Immature natural killer cell (primary cell): Measurements from ENCODE around the gene PLPPR1. TPM values are rescaled to one million over a fixed set of nuclear protein-coding genes. Genes with fewer than 3 reads are reported as not detected.

Source experiments
- DNase-seq, 3 donors: peaks; one replicate each; pipeline ENCODE4 v3.0.0; 2022; ENCODE audit warnings: mixed read lengths in 1 of 3
- H3K27ac Mint-ChIP-seq, 6 donors: one replicate each; pipeline ENCODE4 v1.8.0; 2020; ENCODE audit warnings: mixed read lengths in 6 of 6, mild to moderate bottlenecking in 5 of 6, inconsistent platforms in 4 of 6, moderate library complexity in 3 of 6
- H3K27me3 Mint-ChIP-seq, 3 donors: one replicate each; pipeline ENCODE4 v1.8.0; 2020 to 2021; ENCODE audit warnings: low read depth in 3 of 3, mild to moderate bottlenecking in 3 of 3, mixed read lengths in 3 of 3, moderate library complexity in 3 of 3, inconsistent platforms in 1 of 3
- H3K36me3 Mint-ChIP-seq, 3 donors: one replicate each; pipeline ENCODE4 v1.8.0; 2020; ENCODE audit warnings: mixed read lengths in 3 of 3, inconsistent platforms in 2 of 3, mild to moderate bottlenecking in 2 of 3
- H3K4me1 Mint-ChIP-seq, 2 donors: one replicate each; pipeline ENCODE4 v1.8.0; 2020; ENCODE audit warnings: inconsistent platforms in 2 of 2, mild to moderate bottlenecking in 2 of 2, mixed read lengths in 2 of 2, moderate library complexity in 1 of 2
- H3K4me3 Mint-ChIP-seq, 5 donors: one replicate each; pipeline ENCODE4 v1.8.0; 2020; ENCODE audit warnings: mild to moderate bottlenecking in 5 of 5, mixed read lengths in 5 of 5, inconsistent platforms in 3 of 5, moderate library complexity in 3 of 5
- H3K9me3 Mint-ChIP-seq, 6 donors: one replicate each; pipeline ENCODE4 v1.8.0; 2020; ENCODE audit warnings: mild to moderate bottlenecking in 6 of 6, mixed read lengths in 6 of 6, inconsistent platforms in 4 of 6, moderate library complexity in 3 of 6
- polyA plus RNA-seq, 3 donors: library from polyadenylated mRNA; unstranded; fragments of 300-500 nt; fragmentation: Illumina TruSeq; gene quantifications; one replicate each; pipeline ENCODE4 v1.2.3, GENCODE V29; 2021

Gene PLPPR1
- polyA plus RNA-seq = not detected

DNA sequence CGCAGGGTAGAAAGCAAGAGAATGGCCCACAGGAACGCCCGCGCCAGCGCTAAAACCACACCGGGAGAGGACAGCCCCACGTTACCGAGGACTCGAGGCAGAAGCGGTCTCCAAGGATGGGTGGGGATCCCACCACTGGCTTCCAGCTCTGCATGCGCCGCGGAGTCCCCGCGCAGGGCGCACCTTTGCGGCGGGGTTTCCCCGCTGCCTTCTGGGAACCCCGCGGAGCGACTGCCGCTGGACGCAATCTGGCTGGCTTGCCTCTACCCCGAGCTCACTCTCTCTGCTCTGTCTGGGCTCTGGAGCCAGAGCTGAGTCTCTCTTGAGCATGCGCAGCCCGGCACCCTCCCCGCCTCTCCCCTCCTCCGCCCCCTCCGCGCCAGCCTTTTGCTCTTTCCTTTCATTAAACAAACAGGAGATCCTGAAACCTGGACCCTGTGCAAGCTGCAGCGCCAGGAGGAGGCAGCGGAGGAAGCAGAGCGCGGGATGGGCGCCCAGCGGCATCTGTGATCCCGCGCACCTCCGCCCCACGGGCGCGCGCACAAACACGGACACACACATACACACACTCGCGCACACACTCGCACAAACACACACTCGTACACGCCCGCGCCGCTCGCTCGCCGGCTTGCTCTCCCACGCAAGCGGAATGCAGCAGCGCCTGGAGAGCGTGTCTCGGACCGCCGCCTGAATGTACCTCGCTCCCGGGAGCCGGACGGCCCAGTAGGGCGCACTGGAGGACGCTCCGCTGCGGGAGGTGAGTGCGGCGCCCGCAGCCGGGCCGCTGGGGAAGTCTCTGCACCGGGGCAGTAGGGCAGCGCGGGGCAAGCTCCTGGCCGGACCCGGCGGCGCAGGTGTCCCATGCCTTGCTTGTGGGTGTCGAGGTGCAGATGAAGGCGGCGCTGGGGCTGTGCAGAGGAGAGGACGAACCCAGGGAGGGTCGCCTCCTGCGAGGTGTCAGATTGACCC is at the start of gene PLPPR1:
Gene PLPPR1 (plus strand): TSS at position 382 of the 969 bp plus-strand sequence.
- Mint-ChIP-seq H3K36me3 (peaks cover 0 to 3% (median 0%) of the 10 kb centered on the region in 3 donors), H3K27ac (no peak within 1 kb of the TSS), H3K4me3 (no peak within 1 kb of the TSS), H3K27me3 (peaks cover 3 to 6% (median 4%) of the 10 kb centered on the region in 3 donors), H3K4me1 (no peaks in the 10 kb centered on the region), H3K9me3 (peaks cover under 1 to 28% (median 8%) of the 10 kb centered on the region in 6 donors)
- DNase-seq = no peak

DNA sequence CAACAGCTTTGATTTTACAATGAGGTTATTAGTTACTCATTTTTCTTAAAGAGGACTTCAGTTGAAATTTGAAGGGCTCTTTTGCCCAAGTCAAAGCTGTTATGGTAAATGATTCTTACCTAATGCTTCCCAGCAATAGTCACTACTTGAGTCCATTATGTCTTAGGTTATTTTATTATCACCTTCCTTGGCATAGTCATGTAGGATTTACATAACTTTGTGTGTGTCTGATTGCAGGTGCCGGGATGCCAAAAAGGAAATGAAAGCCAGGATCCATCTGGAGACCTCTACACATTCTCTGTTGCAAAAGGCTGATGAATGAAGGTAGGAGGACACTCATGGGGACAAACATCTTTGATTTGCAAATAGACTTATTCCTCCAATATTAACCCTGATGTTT is 38.8 kb upstream of the PLPPR1 start:
- no peak overlapping the region for H3K4me3 Mint-ChIP-seq
- no peaks in the 10 kb centered on the region for H3K4me1 Mint-ChIP-seq
- H3K27me3 Mint-ChIP-seq = no peaks in the 10 kb centered on the region
- no peaks in the 10 kb centered on the region for H3K36me3 Mint-ChIP-seq
- H3K27ac Mint-ChIP-seq = no peak overlapping the region
- no peak for DNase-seq
- H3K9me3 Mint-ChIP-seq = peaks cover 0 to 8% (median 4%) of the 10 kb centered on the region in 6 donors

DNA sequence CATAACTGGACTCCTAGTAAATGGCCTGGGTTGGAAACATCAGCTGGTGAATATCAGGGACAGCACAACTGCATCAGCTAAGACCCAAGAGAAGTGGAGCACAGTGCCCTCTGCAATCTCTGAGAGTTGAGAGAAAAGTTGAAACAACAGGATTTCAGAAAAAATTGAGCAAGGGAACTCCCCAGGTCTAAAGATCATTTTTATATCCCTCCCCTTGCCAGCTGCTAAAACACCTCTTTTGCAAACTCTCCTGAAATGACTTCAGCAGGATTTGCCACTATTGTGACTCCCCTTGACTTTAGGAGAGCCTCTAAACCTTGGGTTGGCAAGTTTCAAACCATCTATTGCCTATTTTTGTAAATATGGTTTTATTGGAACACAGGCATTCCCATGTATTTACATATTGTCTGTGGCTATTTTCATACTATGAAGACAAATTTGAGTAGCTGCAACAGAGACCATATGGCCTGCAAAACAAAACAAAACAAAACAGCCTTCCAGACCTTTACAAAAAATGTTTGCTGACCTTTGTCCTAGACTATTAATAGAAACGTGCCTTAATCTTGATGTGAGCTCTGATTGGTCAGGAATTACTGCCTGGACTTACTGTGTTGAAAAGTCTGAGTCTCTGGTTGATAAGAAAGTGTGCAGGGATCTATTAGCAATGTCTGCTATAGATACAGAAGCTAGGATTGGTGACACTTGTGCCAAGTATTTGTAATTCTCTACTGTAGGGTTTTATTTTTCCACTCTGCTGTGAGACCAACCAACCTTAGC is 37.7 kb upstream of the PLPPR1 start:
- H3K4me3 Mint-ChIP-seq = no peak overlapping the region
- no peaks in the 10 kb centered on the region for H3K36me3 Mint-ChIP-seq
- no peak overlapping the region for H3K27ac Mint-ChIP-seq
- H3K4me1 Mint-ChIP-seq = no peaks in the 10 kb centered on the region
- H3K27me3 Mint-ChIP-seq = no peaks in the 10 kb centered on the region
- peaks cover 0 to 8% (median 4%) of the 10 kb centered on the region in 6 donors for H3K9me3 Mint-ChIP-seq
- no peak for DNase-seq

DNA sequence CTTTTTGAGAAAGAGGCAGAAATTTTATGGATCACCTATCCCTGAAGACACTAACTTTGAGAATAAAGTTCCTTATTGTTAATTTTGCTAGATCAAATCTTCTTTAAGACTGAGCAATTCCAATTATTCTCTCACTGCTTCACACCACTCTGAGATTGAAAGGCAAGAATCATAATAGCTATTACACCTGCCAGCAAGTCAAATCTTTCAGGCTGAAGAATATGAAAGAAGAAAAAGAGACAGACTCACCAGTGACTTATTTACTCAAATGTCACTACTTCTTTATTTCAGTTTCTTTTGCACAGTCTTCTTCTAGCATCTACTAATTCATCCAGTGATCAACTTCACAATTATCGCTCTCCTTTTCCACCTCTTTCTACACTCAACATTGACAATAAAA is 35.9 kb upstream of the PLPPR1 start:
- Mint-ChIP-seq H3K36me3 (no peaks in the 10 kb centered on the region), H3K4me1 (no peaks in the 10 kb centered on the region), H3K9me3 (peaks cover 0 to 7% (median 1%) of the 10 kb centered on the region in 6 donors), H3K4me3 (no peak overlapping the region), H3K27ac (no peak overlapping the region), H3K27me3 (no peaks in the 10 kb centered on the region)
- DNase-seq = no peak

DNA sequence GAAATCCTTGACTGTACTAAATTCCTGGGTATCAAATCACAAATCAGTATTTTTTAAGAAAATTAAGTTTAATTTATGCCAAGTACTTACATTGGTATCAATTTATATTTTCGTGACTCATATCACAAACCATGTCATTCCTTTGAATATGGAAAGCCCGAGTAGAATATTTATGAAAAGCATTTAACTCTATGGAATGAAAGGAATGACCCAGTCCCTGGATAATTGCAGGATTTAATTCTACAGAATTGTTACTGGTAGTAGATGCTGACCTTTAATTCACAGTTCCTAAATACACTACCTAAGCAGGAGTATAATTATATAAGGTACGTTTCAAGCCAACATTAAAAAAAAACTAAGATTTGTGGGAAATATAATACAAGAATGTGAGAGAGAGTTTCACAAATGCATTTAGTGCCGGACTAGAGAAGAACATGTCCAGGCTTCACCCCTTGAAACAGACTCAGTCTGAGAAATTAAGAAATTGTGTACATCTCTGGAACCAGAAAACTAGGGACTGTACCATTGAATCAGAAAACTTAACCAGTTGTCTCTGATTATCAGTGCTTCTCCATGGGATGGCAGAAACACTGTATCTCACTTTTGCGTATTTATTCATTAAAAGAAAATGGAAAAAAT is 28.5 kb upstream of the PLPPR1 start:
- Mint-ChIP-seq H3K36me3 (peaks cover 0 to 4% (median 0%) of the 10 kb centered on the region in 3 donors), H3K27ac (no peak overlapping the region), H3K4me3 (no peak overlapping the region)

DNA sequence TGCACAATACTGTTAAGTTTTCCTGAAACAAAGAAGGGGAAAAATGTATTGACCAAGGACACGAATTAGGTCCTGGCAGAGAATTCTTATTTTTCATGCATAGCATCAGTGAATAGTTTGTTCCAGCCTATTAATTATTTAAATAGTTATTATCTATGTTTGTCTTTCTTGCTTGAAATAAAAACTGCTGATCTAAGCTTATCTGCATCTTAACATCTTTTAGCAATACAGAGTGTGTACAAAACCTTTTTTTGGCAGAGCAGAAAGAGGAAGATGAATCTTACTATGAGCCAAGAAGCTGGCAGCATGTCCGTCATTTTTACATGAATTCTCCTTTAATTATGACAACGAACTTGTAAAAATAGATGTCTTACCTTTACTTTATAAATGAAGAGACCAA is 23.3 kb upstream of the PLPPR1 start:
- peaks cover 0 to 3% (median 0%) of the 10 kb centered on the region in 3 donors for H3K27me3 Mint-ChIP-seq
- H3K4me1 Mint-ChIP-seq = no peaks in the 10 kb centered on the region
- no peak overlapping the region for H3K27ac Mint-ChIP-seq
- no peak for DNase-seq
- H3K9me3 Mint-ChIP-seq = peaks cover 6 to 34% (median 10%) of the 10 kb centered on the region in 6 donors
- no peak overlapping the region for H3K4me3 Mint-ChIP-seq
- H3K36me3 Mint-ChIP-seq = peaks cover 0 to 4% (median 0%) of the 10 kb centered on the region in 3 donors

More for the DNA sequence above, 28.5 kb upstream of the PLPPR1 start:
- no peak for DNase-seq
- no peaks in the 10 kb centered on the region for H3K27me3 Mint-ChIP-seq
- no peaks in the 10 kb centered on the region for H3K4me1 Mint-ChIP-seq
- peaks cover 2 to 28% (median 7%) of the 10 kb centered on the region in 6 donors for H3K9me3 Mint-ChIP-seq

DNA sequence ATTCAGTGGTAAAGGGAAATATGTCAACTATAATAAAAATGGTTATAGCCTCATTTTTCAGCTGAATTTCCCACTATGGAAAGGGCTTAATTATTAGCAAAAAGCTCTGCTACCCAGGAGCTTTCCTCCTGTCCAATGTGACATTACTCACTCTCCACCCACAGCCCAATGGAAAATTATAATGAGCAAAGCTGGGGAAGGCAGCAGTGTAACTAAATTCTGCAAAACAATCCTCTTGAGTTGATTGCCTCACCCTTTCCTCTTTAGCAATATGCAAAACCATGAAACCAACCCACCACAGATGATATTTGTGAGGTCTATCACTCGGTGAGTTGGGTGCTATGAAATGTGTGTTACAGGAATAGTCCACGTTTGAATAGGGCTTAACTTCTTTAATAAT is 14.0 kb upstream of the PLPPR1 start:
- DNase-seq = no peak
- H3K4me3 Mint-ChIP-seq = no peak overlapping the region
- no peak overlapping the region for H3K27ac Mint-ChIP-seq
- no peaks in the 10 kb centered on the region for H3K36me3 Mint-ChIP-seq
- no peaks in the 10 kb centered on the region for H3K4me1 Mint-ChIP-seq
- peaks cover 0 to 8% (median 3%) of the 10 kb centered on the region in 6 donors for H3K9me3 Mint-ChIP-seq
- H3K27me3 Mint-ChIP-seq = peaks cover 0 to 1% (median 0%) of the 10 kb centered on the region in 3 donors

DNA sequence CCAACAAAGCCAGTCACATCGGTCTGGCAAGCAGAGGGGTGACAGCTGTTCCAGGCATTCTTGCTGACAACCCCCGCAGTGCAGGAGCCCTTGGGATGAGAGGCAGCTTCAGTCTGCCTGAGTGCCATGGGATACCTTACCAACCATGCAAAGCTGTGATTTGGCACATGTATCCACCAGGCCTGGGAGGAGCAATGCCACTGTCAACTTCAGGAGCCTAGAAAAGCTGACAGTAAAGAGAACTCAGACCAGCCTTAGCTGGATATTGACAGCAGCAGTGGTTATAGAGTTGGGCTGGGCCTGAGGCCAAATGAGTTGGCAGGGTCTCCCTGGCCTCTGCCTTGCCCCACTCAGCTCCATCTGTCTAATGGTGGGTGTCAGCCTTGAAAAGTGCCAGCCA is 10.1 kb upstream of the PLPPR1 start:
- Mint-ChIP-seq H3K27ac (no peak overlapping the region), H3K27me3 (peaks cover 0 to 1% (median 1%) of the 10 kb centered on the region in 3 donors), H3K36me3 (no peaks in the 10 kb centered on the region), H3K9me3 (peaks cover 0 to 10% (median 3%) of the 10 kb centered on the region in 6 donors), H3K4me1 (no peaks in the 10 kb centered on the region), H3K4me3 (no peak overlapping the region)
- no peak for DNase-seq

DNA sequence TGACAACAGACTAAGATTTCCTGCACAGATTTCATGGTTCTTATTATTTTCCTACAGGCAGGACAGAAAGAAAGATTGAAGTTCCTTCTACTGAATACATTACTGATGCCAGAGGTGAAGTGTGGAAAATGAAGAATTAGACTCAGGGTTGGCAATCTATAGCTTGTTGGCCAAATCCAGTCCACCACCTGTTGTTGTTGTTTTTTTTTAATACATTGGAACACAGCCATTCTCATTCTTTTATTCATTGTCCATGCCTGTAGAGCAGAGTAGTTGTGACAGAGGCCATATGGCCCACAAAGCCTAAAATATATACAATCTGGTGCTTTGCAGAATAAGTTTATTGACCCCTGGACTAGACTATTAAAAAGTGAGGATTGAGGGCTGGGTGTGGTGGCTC is 5.8 kb upstream of the PLPPR1 start:
- H3K36me3 Mint-ChIP-seq = no peaks in the 10 kb centered on the region
- H3K4me1 Mint-ChIP-seq = no peaks in the 10 kb centered on the region
- no peak for DNase-seq
- peaks cover 0 to 6% (median 0%) of the 10 kb centered on the region in 3 donors for H3K27me3 Mint-ChIP-seq
- H3K4me3 Mint-ChIP-seq = no peak overlapping the region
- peaks cover 0 to 10% (median 3%) of the 10 kb centered on the region in 6 donors for H3K9me3 Mint-ChIP-seq
- H3K27ac Mint-ChIP-seq = no peak overlapping the region

DNA sequence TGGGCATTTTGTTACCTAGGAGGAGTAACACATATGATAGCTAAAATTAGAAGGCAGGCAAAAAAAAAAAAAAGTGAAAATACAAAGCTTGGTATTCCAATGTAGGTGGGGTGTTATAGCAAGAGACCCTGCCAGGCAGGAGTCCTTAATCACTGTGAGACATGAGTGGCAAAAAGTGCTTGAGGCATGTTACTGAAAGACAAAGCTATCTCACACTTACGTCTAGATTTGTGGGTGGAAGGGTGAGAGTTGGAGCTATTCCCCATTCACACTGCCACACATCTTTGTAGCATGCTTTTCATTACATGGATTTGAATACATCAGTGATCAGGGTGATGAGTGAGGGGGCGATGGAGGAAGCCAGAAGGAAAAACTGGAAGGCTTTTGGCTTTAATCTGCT is 2.6 kb upstream of the PLPPR1 start:
- Mint-ChIP-seq H3K4me1 (no peaks in the 10 kb centered on the region), H3K36me3 (no peaks in the 10 kb centered on the region), H3K27me3 (peaks cover 1 to 6% (median 4%) of the 10 kb centered on the region in 3 donors), H3K4me3 (no peak overlapping the region), H3K27ac (no peak overlapping the region), H3K9me3 (peaks cover 2 to 19% (median 9%) of the 10 kb centered on the region in 6 donors)
- DNase-seq = no peak

DNA sequence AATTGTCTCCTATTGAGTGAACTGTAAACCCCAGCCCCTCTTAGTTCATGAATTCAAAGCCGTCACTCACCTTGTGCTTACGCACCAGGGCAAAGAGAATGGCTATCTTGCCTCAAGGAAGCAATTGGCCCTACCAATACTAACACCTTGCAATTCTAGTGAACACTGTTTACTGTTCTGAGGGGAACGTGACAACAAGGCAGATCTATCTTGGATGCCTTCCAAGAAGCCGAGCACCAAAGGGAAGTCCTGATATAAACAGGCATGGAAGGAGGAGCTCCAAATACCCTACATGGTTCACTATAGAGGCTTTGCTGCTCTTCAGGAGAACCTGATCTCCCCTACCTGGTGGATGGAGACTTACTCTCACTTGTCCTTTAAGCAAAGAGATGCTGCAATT is 1.7 kb upstream of the PLPPR1 start:
- no peak overlapping the region for H3K4me3 Mint-ChIP-seq
- H3K9me3 Mint-ChIP-seq = peaks cover 3 to 25% (median 11%) of the 10 kb centered on the region in 6 donors
- DNase-seq = no peak
- H3K4me1 Mint-ChIP-seq = no peaks in the 10 kb centered on the region
- H3K27ac Mint-ChIP-seq = no peak overlapping the region
- H3K27me3 Mint-ChIP-seq = peaks cover 1 to 6% (median 4%) of the 10 kb centered on the region in 3 donors
- peaks cover 0 to 3% (median 0%) of the 10 kb centered on the region in 3 donors for H3K36me3 Mint-ChIP-seq

DNA sequence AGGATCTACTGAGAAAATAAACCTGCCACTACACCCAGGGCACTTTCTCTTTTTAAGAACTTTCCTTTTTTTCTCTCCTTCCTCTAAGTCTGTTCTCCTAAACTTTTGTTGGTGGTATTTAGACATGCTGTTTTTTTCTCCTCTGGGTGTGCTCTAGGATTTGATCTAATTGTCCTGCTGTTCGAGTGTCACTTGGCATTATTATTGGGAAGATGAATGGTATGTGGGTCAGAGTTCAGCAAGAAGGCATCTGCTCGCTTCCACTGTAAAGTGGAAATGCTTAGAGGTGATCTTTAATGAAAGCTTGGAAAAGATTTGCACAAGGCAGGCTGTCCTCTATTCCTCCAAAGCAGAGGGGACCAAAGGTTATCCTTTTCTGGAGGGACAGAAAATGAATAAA is 1.3 kb upstream of the PLPPR1 start:
- no peaks in the 10 kb centered on the region for H3K4me1 Mint-ChIP-seq
- no peak overlapping the region for H3K27ac Mint-ChIP-seq
- peaks cover 1 to 6% (median 4%) of the 10 kb centered on the region in 3 donors for H3K27me3 Mint-ChIP-seq
- peaks cover 0 to 3% (median 0%) of the 10 kb centered on the region in 3 donors for H3K36me3 Mint-ChIP-seq
- H3K4me3 Mint-ChIP-seq = no peak overlapping the region
- DNase-seq = no peak
- H3K9me3 Mint-ChIP-seq = peaks cover 3 to 28% (median 11%) of the 10 kb centered on the region in 6 donors

DNA sequence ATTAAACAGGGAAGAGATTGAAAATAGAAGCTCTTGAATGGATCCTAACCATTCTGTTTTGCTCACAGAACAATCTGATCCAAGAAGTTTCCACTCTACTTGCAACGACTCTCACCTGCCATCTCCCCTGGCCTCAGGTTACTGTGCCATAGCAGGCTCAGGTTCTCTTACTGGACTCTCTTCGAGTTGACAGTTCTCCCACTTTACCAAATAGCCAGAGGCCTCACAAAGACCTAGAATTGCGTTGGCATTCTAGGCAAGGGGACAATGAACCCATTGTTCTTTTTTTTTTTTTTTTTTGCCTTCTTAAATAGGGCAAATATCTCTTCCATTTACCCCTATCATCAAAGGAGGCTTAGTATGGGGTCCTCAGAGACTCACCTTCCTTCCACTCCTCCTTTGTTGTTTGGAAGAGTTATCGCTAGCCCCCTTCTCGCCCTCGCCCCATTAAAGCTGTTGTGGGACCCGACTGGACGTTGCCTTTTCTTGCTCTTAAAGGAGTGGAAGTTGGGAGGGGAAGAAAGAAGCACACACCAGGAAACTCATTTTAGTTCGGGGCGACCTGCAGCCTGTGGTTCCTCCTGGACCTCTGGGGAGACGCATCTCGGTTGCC is 688 bp upstream of the PLPPR1 start:
- DNase-seq = no peak
- H3K36me3 Mint-ChIP-seq = peaks cover 0 to 3% (median 0%) of the 10 kb centered on the region in 3 donors
- H3K4me3 Mint-ChIP-seq = no peak overlapping the region
- H3K4me1 Mint-ChIP-seq = no peaks in the 10 kb centered on the region
- H3K9me3 Mint-ChIP-seq = peaks cover 3 to 28% (median 8%) of the 10 kb centered on the region in 6 donors
- H3K27me3 Mint-ChIP-seq = peaks cover 1 to 6% (median 4%) of the 10 kb centered on the region in 3 donors
- no peak overlapping the region for H3K27ac Mint-ChIP-seq
